ENCODE data around the gene FAM200A. TPM values are rescaled to one million over a fixed set of nuclear protein-coding genes. Genes with fewer than 3 reads are reported as not detected.
A peak's percentile ranks its signal among the peaks of the same experiment; 100 is the strongest.
"Not testable (repeated sequence)": the region's sequence is repeated elsewhere in the genome, so short reads cannot be mapped to it uniquely, and the experiment has no call there.

Gene FAM200A
- total and polyA plus RNA-seq, 2 of the 13 experiments (the other 11 are each of a cell fraction or from before 2014, with no cell fraction given): 4.7 to 6.3 TPM

DNA sequence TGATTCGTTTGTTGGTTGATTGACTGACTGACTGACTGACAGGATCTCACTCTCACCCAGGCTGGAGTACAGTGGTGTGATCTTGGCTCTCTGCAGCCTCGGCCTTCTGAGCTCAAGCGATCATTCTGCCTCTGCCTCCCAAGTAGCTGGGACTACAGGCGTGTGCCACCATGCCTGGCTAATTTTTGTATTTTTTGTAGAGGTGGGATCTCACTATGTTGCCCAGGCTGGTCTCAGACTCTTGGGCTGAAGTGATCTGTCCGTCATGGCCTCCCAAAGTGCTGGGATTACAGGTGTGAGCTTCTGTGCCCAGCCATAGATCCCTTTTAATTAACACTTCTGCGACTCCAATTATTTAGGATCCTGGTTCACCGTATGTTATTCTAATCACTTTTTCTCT, 16.9 kb upstream of the FAM200A start:
- H2AFZ ChIP-seq (ENCODE audit: low read length); H3K27me3 ChIP-seq (ENCODE audit: control insufficient read depth in 1 of 2, insufficient read depth in 2 of 2, low read length in 2 of 2); H3K4me1 ChIP-seq (ENCODE audit: insufficient read depth, low read length); H4K20me1 ChIP-seq (ENCODE audit: insufficient read depth, low read length); H3K4me3 ChIP-seq (replicated peaks in 1 of 3; ENCODE audit: insufficient read depth in 1 of 3, low read depth in 2 of 3, low read length in 3 of 3); H3K27ac ChIP-seq (ENCODE audit: extremely low read length, insufficient read depth, low read length); H3K9me3 ChIP-seq (ENCODE audit: low read length); DNase-seq (ENCODE audit: low spot score); intact Hi-C loops (cut with micrococcal nuclease; ENCODE audit: unreplicated experiment); H3K9ac ChIP-seq (ENCODE audit: insufficient read depth, low read depth, low read length); ATAC-seq; CTCF ChIA-PET (ENCODE audit: low intra/inter-chr PET ratio, low total read pairs); FAIRE-seq; H3K79me2 ChIP-seq (ENCODE audit: insufficient read depth, low read length); POLR2A ChIA-PET; BruUV-seq (replicated peaks); H3K4me2 ChIP-seq (ENCODE audit: low read depth, low read length); in situ Hi-C loops (cut with HindIII; ENCODE audit: extremely low pct_ligation_motif_present, low pct_unique_long_range_greater_than_20kb): not testable (repeated sequence)
- H3K36me3 ChIP-seq (replicated peaks in 1 of 2; ENCODE audit: control insufficient read depth in 1 of 2, insufficient read depth in 2 of 2, low read length in 2 of 2): peaks cover 15 to 73% of the 10 kb centered on the region in 2 experiments
- 99% methylated on average over 4 of the region's 7 CpGs for WGBS (ENCODE audit: low lambda C conversion rate)
- TF ChIP-seq ZNF121 (CRISPR knock-in tag; IDR thresholded peaks at IDR 0.05): peak; percentile 90

DNA sequence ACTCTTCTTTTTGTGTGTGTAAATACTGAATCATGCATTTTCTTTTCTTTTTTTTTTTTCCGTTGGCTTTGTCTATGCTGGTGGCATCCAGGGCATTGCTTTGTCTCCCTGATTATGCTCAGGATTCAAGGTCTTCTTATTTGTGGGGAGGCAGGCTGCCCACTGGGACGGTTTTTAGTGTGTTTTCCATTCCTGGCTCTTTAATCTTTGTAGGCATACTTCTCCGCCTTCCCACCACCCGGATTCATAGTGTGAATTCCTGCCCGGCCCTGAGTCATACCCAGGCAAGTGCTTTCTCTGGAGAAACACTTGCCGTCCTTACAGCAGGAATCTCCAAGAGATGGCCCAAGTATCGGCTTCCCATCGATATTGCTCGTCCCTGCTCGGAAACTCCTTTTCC, 11.7 kb upstream of the FAM200A start:
- in situ Hi-C loops (cut with HindIII; ENCODE audit: extremely low pct_ligation_motif_present, low pct_unique_long_range_greater_than_20kb): no loop called here

More for the DNA sequence above, 11.7 kb upstream of the FAM200A start:
- no peak for TF ChIP-seq KDM4B (CRISPR knock-in tag; IDR thresholded peaks at IDR 0.05)
- no peak for TF ChIP-seq ATF1 (CRISPR knock-in tag; IDR thresholded peaks at IDR 0.05)
- no peak for TF ChIP-seq ZNF616 (CRISPR knock-in tag; IDR thresholded peaks at IDR 0.05; ENCODE audit: low read depth)
- no peak for TF ChIP-seq CENPT (CRISPR knock-in tag; IDR thresholded peaks at IDR 0.05; ENCODE audit: low read depth)
- no peak for TF ChIP-seq ZNF121 (CRISPR knock-in tag; IDR thresholded peaks at IDR 0.05)
- TF ChIP-seq ZNF441 (CRISPR knock-in tag; IDR thresholded peaks at IDR 0.05; ENCODE audit: borderline replicate concordance): no peak
- TF ChIP-seq ZNF652 (CRISPR knock-in tag; IDR thresholded peaks at IDR 0.05; ENCODE audit: borderline replicate concordance, low read depth): no peak
- CTCF ChIA-PET (ENCODE audit: low intra/inter-chr PET ratio, low total read pairs): no interaction called here
- Histone ChIP-seq H4K20me1 (ENCODE audit: insufficient read depth, low read length) (peaks cover 5% of the 10 kb centered on the region; the same call in 1 of the 2 replicates), H3K9ac (ENCODE audit: insufficient read depth, low read depth, low read length) (no peak overlapping the region), H3K4me2 (ENCODE audit: low read depth, low read length) (no peak overlapping the region), H2AFZ (ENCODE audit: low read length) (no peak overlapping the region), H3K27me3 (ENCODE audit: control insufficient read depth in 1 of 2, insufficient read depth in 2 of 2, low read length in 2 of 2) (no peaks in the 10 kb centered on the region; a peak in 1 of 5 replicates), H3K4me3 (replicated peaks in 1 of 3; ENCODE audit: insufficient read depth in 1 of 3, low read depth in 2 of 3, low read length in 3 of 3) (no peak overlapping the region), H3K79me2 (ENCODE audit: insufficient read depth, low read length) (peaks cover 32% of the 10 kb centered on the region), H3K9me3 (ENCODE audit: low read length) (no peaks in the 10 kb centered on the region), H3K27ac (ENCODE audit: extremely low read length, insufficient read depth, low read length) (no peak overlapping the region), H3K36me3 (replicated peaks in 1 of 2; ENCODE audit: control insufficient read depth in 1 of 2, insufficient read depth in 2 of 2, low read length in 2 of 2) (peaks cover 20 to 59% of the 10 kb centered on the region in 2 experiments), H3K4me1 (ENCODE audit: insufficient read depth, low read length) (peaks cover 32% of the 10 kb centered on the region)
- DNase-seq (ENCODE audit: low spot score): no peak
- 82% methylated on average over 10 of the region's 10 CpGs for WGBS (ENCODE audit: low lambda C conversion rate)
- intact Hi-C loops (cut with micrococcal nuclease; ENCODE audit: unreplicated experiment): no loop called here
- no peak for FAIRE-seq
- ATAC-seq: no peak
- POLR2A ChIA-PET: interaction anchor here (0.6 to 1.1 kb wide), 3 partner anchors 9 to 59 kb away, joined by 4 to 5 read pairs (median 4); partner anchors contain the start of genes FAM200A and ZKSCAN5
- BruUV-seq (replicated peaks): no TSS peak

Data from HepG2 (cell line).